K562 (cell line): Measurements from ENCODE around the gene CRHR1. TPM values are rescaled to one million over a fixed set of nuclear protein-coding genes. Genes with fewer than 3 reads are reported as not detected.
A peak's percentile ranks its signal among the peaks of the same experiment; 100 is the strongest.

Experiments
- ATAC-seq: fragments of 200-7000 bp; cut with Tn5 transposase; 3 replicates; pipeline ENCODE4 v1.9.1; 2020; ENCODE audit warnings: moderate library complexity
- BruUV-seq: library from RNA; stranded (reverse); fragments of 400-500 nt; replicated peaks from 2 replicates; lab custom pipeline; 2021; lab: Mats Ljungman, UMichigan
- CTCF ChIA-PET: fragments of 300-600 bp; formaldehyde crosslinking; extraction: SDS; loops from one replicate; lab custom pipeline; 2021; ENCODE audit warnings: low intra/inter-chr PET ratio; lab: Yijun Ruan, JAX
- POLR2A ChIA-PET: fragments of 300-600, 350-650 bp; sonication (Branson Sonifier 250); formaldehyde crosslinking; extraction: SDS; loops from one replicate; lab custom pipeline; 2021; ENCODE audit warnings: antibody characterized with exemption, inconsistent platforms; lab: Yijun Ruan, JAX
- DNase-seq, 4 experiments: peaks; one replicate each; pipeline versions ENCODE4 v3.0.0 to v3.0.0-alpha.2; 2011 to 2018; ENCODE audit warnings: low spot score in 3 of 4, mixed read lengths in 3 of 4; ENCODE audit errors: extremely low read depth in 1 of 4
- FAIRE-seq: peaks from 2 replicates; lab custom pipeline; 2011; peaks lifted over from hg19 to GRCh38; lab: Jason Lieb, UNC
- H2AFZ ChIP-seq: 2 replicates; pipeline ENCODE4 v1.6.0; 2011; ENCODE audit warnings: low read depth, low read length, control low read depth, inconsistent platforms
- H3K27ac ChIP-seq: fragments of 200-600 bp; 3 replicates; pipeline ENCODE4 v1.8.0; 2011; ENCODE audit warnings: low read depth, mild to moderate bottlenecking, control low read depth, inconsistent platforms, low read length, moderate library complexity, mixed read lengths; ENCODE audit errors: extremely low read depth
- H3K27me3 ChIP-seq, 2 experiments: fragments of 300-600 bp in 1 of 2; 2 replicates in 1 of 2; 3 replicates in 1 of 2; pipeline versions ENCODE4 v1.6.0 to v1.8.0; 2011; ENCODE audit warnings: inconsistent platforms in 2 of 2, low read length in 2 of 2, mild to moderate bottlenecking in 1 of 2, mixed read lengths in 1 of 2, moderate library complexity in 1 of 2; ENCODE audit not compliant: control insufficient read depth in 2 of 2, insufficient read depth in 2 of 2
- H3K36me3 ChIP-seq: fragments of 300-600 bp; 3 replicates; pipeline ENCODE4 v1.8.0; 2011; ENCODE audit warnings: mild to moderate bottlenecking, low read length, inconsistent platforms; ENCODE audit not compliant: control insufficient read depth, insufficient read depth
- H3K4me1 ChIP-seq, 2 experiments: fragments of 200-600 bp in 1 of 2; replicated peaks in 1 of 2; 2 replicates in 1 of 2; 3 replicates in 1 of 2; pipeline versions ENCODE4 v1.5.1 to v1.8.0; 2011; ENCODE audit warnings: inconsistent platforms in 2 of 2, low read length in 2 of 2, mild to moderate bottlenecking in 1 of 2, mixed read lengths in 1 of 2, moderate library complexity in 1 of 2; ENCODE audit not compliant: control insufficient read depth in 2 of 2, insufficient read depth in 2 of 2
- H3K4me2 ChIP-seq: 2 replicates; pipeline ENCODE4 v1.6.1; 2011; ENCODE audit warnings: low read length, control low read depth, inconsistent platforms, mixed read lengths; ENCODE audit not compliant: insufficient read depth
- H3K4me3 ChIP-seq: fragments of 200-600 bp; sonication (generic), shearing (Covaris generic); 2 replicates; pipeline ENCODE4 v1.5.1; 2016; ENCODE audit warnings: control low read depth, inconsistent platforms
- H3K79me2 ChIP-seq: fragments of 200-600 bp; 3 replicates; pipeline ENCODE4 v1.8.0; 2011; ENCODE audit warnings: low read length, inconsistent platforms; ENCODE audit not compliant: control insufficient read depth, insufficient read depth
- H3K9ac ChIP-seq, 2 experiments: 2 replicates each; pipeline versions ENCODE4 v1.6.0 to v1.6.1; 2011; ENCODE audit warnings: low read depth in 2 of 2, low read length in 2 of 2, control low read depth in 1 of 2, inconsistent platforms in 1 of 2, mild to moderate bottlenecking in 1 of 2, mixed read lengths in 1 of 2; ENCODE audit not compliant: insufficient read depth in 1 of 2
- H3K9me1 ChIP-seq: one replicate; pipeline ENCODE4 v1.6.0; 2011; ENCODE audit warnings: inconsistent platforms, mild to moderate bottlenecking, low read length, moderate library complexity; ENCODE audit not compliant: control insufficient read depth, insufficient read depth
- H3K9me3 ChIP-seq: replicated peaks from 2 replicates; pipeline ENCODE4 v1.5.1; 2011; ENCODE audit warnings: low read depth, low read length, inconsistent platforms; ENCODE audit not compliant: control insufficient read depth, insufficient read depth
- H4K20me1 ChIP-seq: replicated peaks from 2 replicates; pipeline ENCODE4 v1.6.1; 2011; ENCODE audit warnings: low read length, inconsistent platforms, mixed read lengths; ENCODE audit not compliant: control insufficient read depth, insufficient read depth
- ZC3H4 ChIP-seq: sonication (generic); formaldehyde crosslinking; IDR thresholded peaks from 2 replicates; pipeline ENCODE4 v1.9.0; 2021; ENCODE audit warnings: missing genetic modification reagents, borderline replicate concordance
- WGBS: fragments of 100-300 bp; shearing (Covaris generic); methylation state at CpG from one replicate; pipeline ENCODE4 v1.1.6; 2016; ENCODE audit warnings: low coverage, mixed read lengths; ENCODE audit not compliant: insufficient coverage; ENCODE audit errors: missing lambda C conversion rate; 5-methylcytosine and 5-hydroxymethylcytosine counted together
- in situ Hi-C: fragments of 300-500 bp; cut with MboI; formaldehyde crosslinking; loops from 4 replicates; pipeline ENCODE4 v1.15.0; 2018; ENCODE audit warnings: inconsistent platforms, mixed read lengths
- intact Hi-C: fragments of 100-400 bp; cut with micrococcal nuclease; formaldehyde crosslinking; loops from 2 replicates; pipeline ENCODE4 v1.14.2; 2022
- polyA plus RNA-seq, 8 experiments: library from polyadenylated mRNA; depleted of rRNA in 4 of 8; stranded (reverse) in 5 of 8; unstranded in 3 of 8; fragments of >200 nt; fragmentation: Nextera tagmentation in 2 of 8; fragmentation: Illumina TruSeq in 1 of 8; extraction: Ambion mirVana in 2 of 8; extraction: Trizol in 1 of 8; gene quantifications; 2 replicates each; pipeline versions ENCODE4 v1.2.1 to v1.2.3, GENCODE V29; 2011 to 2014; ENCODE audit warnings: inconsistent platforms in 1 of 8, missing spikeins in 1 of 8
- total RNA-seq, 7 experiments: library from RNA; depleted of rRNA in 6 of 7; stranded (reverse); fragments of >200 nt in 6 of 7; fragmentation: Illumina TruSeq in 2 of 7; extraction: Trizol in 2 of 7; gene quantifications; 2 replicates each; pipeline versions ENCODE4 v1.2.1 to v1.2.3, GENCODE V29; 2011 to 2021; ENCODE audit warnings: low replicate concordance in 1 of 7
- TF ChIP-seq, protein P1 (sequence below): sonication (generic); formaldehyde crosslinking; IDR thresholded peaks from 2 replicates; pipeline ENCODE4 v1.8.1; 2023; ENCODE audit warnings: mild to moderate bottlenecking, missing genetic modification reagents
- TF ChIP-seq, protein P2 (sequence below): fragments of 250-450 bp; sonication (Bioruptor Pico); IDR thresholded peaks from 2 replicates; pipeline ENCODE4 v1.8.0; 2021; ENCODE audit warnings: borderline replicate concordance, mild to moderate bottlenecking, moderate library complexity; ENCODE audit not compliant: poor library complexity, severe bottlenecking

CRHR1 gene
- total and polyA plus RNA-seq, 9 of the 15 experiments (the other 6 are each of a cell fraction or from before 2014, with no cell fraction given), result 0.05 TPM; not detected in 8

DNA sequence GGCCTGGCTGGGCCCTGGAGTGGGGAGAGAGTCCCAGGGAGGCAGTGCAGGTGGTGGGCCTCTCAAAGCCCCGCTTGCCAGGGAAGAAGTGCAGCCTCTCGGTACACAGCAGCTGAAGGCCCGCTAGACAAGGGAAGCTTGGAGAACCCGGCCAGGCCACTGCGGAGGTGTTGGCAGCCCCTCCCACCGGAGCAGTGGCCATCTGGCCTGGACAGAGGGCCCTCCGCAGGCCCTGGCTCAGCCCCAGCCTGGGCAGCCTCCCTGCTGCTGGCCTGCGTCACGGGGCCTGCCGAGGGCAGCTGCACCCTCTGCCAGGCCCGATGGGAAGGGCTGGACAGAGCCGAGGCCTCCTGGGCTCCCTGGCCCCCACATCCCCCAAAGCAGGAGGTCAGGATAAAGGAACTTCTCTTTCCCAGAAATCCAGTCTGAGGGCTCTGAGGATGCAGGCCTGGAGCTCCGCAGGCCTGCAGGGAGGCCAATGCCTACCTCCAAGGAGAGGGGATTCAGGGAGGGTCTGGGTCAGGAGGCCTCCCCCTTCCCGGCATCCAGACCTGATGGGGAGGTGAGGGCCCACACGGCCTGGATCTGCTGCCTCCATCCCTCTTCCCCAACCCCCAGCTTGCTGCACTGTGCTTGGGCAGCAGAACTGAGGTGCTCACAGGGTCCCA, 64.9 kb downstream of the CRHR1 start:
- no TSS peak for BruUV-seq
- 3% methylated on average over 15 of the region's 15 CpGs for WGBS
- in situ Hi-C loops, result loop anchor here (25.0 kb wide), 1 partner anchor 437 kb away; no protein-coding TSS in a partner anchor

More for the DNA sequence above, 64.9 kb downstream of the CRHR1 start:
- Histone ChIP-seq H3K27ac (no peak overlapping the region), H3K4me2 (no peak overlapping the region), H3K9ac (peak overlapping the region in 1 of 2 experiments; percentile 35; a peak in 1 of 4 replicates), H3K27me3 (peaks cover 10 to 65% of the 10 kb centered on the region in 2 experiments; a peak in 3 of 5 replicates), H3K9me1 (no peaks in the 10 kb centered on the region), H3K36me3 (no peaks in the 10 kb centered on the region), H4K20me1 (no peaks in the 10 kb centered on the region; the same call in 1 of the 2 replicates), H3K4me3 (no peak overlapping the region), H3K79me2 (no peaks in the 10 kb centered on the region), H3K9me3 (no peaks in the 10 kb centered on the region), H2AFZ (no peak overlapping the region), H3K4me1 (peaks cover 0 to 13% of the 10 kb centered on the region in 2 experiments; a peak in 2 of 5 replicates)
- ChIA-PET CTCF (interaction anchor here (0.5 kb wide), 1 partner anchor 10 kb away, joined by 3 read pairs; no protein-coding TSS in a partner anchor), POLR2A (no interaction called here)
- intact Hi-C loops, result no loop called here
- DNase-seq, result no peak
- FAIRE-seq, result no peak
- ATAC-seq, result peak; percentile 32; the same call in 1 of the 3 replicates
- TF ChIP-seq ZC3H4 (CRISPR knock-in tag), result no peak
- TF ChIP-seq, protein P1, sequence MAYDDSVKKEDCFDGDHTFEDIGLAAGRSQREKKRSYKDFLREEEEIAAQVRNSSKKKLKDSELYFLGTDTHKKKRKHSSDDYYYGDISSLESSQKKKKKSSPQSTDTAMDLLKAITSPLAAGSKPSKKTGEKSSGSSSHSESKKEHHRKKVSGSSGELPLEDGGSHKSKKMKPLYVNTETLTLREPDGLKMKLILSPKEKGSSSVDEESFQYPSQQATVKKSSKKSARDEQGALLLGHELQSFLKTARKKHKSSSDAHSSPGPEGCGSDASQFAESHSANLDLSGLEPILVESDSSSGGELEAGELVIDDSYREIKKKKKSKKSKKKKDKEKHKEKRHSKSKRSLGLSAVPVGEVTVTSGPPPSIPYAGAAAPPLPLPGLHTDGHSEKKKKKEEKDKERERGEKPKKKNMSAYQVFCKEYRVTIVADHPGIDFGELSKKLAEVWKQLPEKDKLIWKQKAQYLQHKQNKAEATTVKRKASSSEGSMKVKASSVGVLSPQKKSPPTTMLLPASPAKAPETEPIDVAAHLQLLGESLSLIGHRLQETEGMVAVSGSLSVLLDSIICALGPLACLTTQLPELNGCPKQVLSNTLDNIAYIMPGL (CRISPR knock-in tag), result no peak
- TF ChIP-seq, protein P2, sequence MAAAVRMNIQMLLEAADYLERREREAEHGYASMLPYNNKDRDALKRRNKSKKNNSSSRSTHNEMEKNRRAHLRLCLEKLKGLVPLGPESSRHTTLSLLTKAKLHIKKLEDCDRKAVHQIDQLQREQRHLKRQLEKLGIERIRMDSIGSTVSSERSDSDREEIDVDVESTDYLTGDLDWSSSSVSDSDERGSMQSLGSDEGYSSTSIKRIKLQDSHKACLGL (CRISPR knock-in tag), result no peak
